ENCODE results near the gene AMPH.

Gene AMPH

GRCh38 chr7:38525857-38526256, 105.3 kb downstream of the AMPH start:
- Histone ChIP-seq H3K4me1 (ENCODE audit: control insufficient read depth in 2 of 2, insufficient read depth in 1 of 2, low read depth in 1 of 2, low read length in 2 of 2) (no peaks in the 10 kb centered on the region), H3K4ac (ENCODE audit: low read length) (no peak overlapping the region), H3K36me3 (replicated peaks in 1 of 2; ENCODE audit: control insufficient read depth in 2 of 2, insufficient read depth in 2 of 2, low read length in 2 of 2) (no peaks in the 10 kb centered on the region), H2AK5ac (ENCODE audit: low read depth, low read length) (no peak overlapping the region), H3K4me3 (ENCODE audit: low read length in 2 of 2) (no peak overlapping the region), H3K79me1 (ENCODE audit: low read depth, low read length) (no peaks in the 10 kb centered on the region), H4K91ac (ENCODE audit: low read depth, low read length, poor library complexity) (no peak overlapping the region), H2BK120ac (ENCODE audit: low read depth, low read length) (no peak overlapping the region), H3K9ac (ENCODE audit: low read depth, low read length, poor library complexity) (no peak overlapping the region), H3K27me3 (ENCODE audit: control insufficient read depth in 3 of 3, insufficient read depth in 3 of 3, low read depth in 1 of 3, low read length in 3 of 3) (no peaks in the 10 kb centered on the region), H4K8ac (ENCODE audit: low read depth, low read length) (no peak overlapping the region), H3K27ac (replicated peaks; ENCODE audit: low read length) (no peak overlapping the region), H2BK5ac (ENCODE audit: low read length) (no peak overlapping the region), H2BK15ac (ENCODE audit: low read length) (no peak overlapping the region), H3K9me3 (replicated peaks in 1 of 2; ENCODE audit: control insufficient read depth in 2 of 2, insufficient read depth in 1 of 2, low read depth in 1 of 2, low read length in 2 of 2) (no peaks in the 10 kb centered on the region), H3K23ac (ENCODE audit: low read depth, low read length, poor library complexity) (no peak overlapping the region), H3K18ac (ENCODE audit: low read length) (no peak overlapping the region), H2AFZ (ENCODE audit: low read length) (no peak overlapping the region), H2BK12ac (ENCODE audit: low read length) (no peak overlapping the region), H3K14ac (ENCODE audit: low read length) (no peak overlapping the region), H3K4me2 (ENCODE audit: insufficient read depth, low read length, poor library complexity, severe bottlenecking) (no peak overlapping the region)
- no peak for DNase-seq (ENCODE audit: low spot score)
- no CpG with 5 or more reads among the region's 1 CpG for WGBS, 2 donors (ENCODE audit: extremely low coverage in 2 of 2, insufficient read length in 2 of 2, insufficient replicate concordance in 1 of 2)

- Histone ChIP-seq H3K18ac (ENCODE audit: low read length) (no peak overlapping the region), H2BK5ac (ENCODE audit: low read length) (no peak overlapping the region), H3K4ac (ENCODE audit: low read length) (no peak overlapping the region), H3K4me3 (ENCODE audit: low read length in 2 of 2) (no peak overlapping the region), H2BK15ac (ENCODE audit: low read length) (no peak overlapping the region), H3K27ac (replicated peaks; ENCODE audit: low read length) (no peak overlapping the region), H4K8ac (ENCODE audit: low read depth, low read length) (no peak overlapping the region), H3K23ac (ENCODE audit: low read depth, low read length, poor library complexity) (no peak overlapping the region), H3K4me2 (ENCODE audit: insufficient read depth, low read length, poor library complexity, severe bottlenecking) (no peak overlapping the region), H3K79me1 (ENCODE audit: low read depth, low read length) (no peaks in the 10 kb centered on the region), H3K14ac (ENCODE audit: low read length) (no peak overlapping the region), H3K27me3 (ENCODE audit: control insufficient read depth in 3 of 3, insufficient read depth in 3 of 3, low read depth in 1 of 3, low read length in 3 of 3) (no peaks in the 10 kb centered on the region), H3K9me3 (replicated peaks in 1 of 2; ENCODE audit: control insufficient read depth in 2 of 2, insufficient read depth in 1 of 2, low read depth in 1 of 2, low read length in 2 of 2) (no peaks in the 10 kb centered on the region), H2AFZ (ENCODE audit: low read length) (no peak overlapping the region), H2AK5ac (ENCODE audit: low read depth, low read length) (no peak overlapping the region), H2BK120ac (ENCODE audit: low read depth, low read length) (no peak overlapping the region), H2BK12ac (ENCODE audit: low read length) (no peak overlapping the region), H3K36me3 (replicated peaks in 1 of 2; ENCODE audit: control insufficient read depth in 2 of 2, insufficient read depth in 2 of 2, low read length in 2 of 2) (no peaks in the 10 kb centered on the region), H4K91ac (ENCODE audit: low read depth, low read length, poor library complexity) (no peak overlapping the region), H3K9ac (ENCODE audit: low read depth, low read length, poor library complexity) (no peak overlapping the region), H3K4me1 (ENCODE audit: control insufficient read depth in 2 of 2, insufficient read depth in 1 of 2, low read depth in 1 of 2, low read length in 2 of 2) (no peaks in the 10 kb centered on the region)
- WGBS, 2 donors (ENCODE audit: extremely low coverage in 2 of 2, insufficient read length in 2 of 2, insufficient replicate concordance in 1 of 2): no CpG with 5 or more reads among the region's 1 CpG
- DNase-seq (ENCODE audit: low spot score): no peak
These were observed 106.4 kb downstream of the AMPH start for GRCh38 chr7:38524786-38525185.

GRCh38 chr7:38520741-38521140, 110.4 kb downstream of the AMPH start:
- Histone ChIP-seq H3K27me3 (ENCODE audit: control insufficient read depth in 3 of 3, insufficient read depth in 3 of 3, low read depth in 1 of 3, low read length in 3 of 3) (no peaks in the 10 kb centered on the region), H2BK15ac (ENCODE audit: low read length) (no peak overlapping the region), H3K4me2 (ENCODE audit: insufficient read depth, low read length, poor library complexity, severe bottlenecking) (no peak overlapping the region), H4K91ac (ENCODE audit: low read depth, low read length, poor library complexity) (no peak overlapping the region), H4K8ac (ENCODE audit: low read depth, low read length) (no peak overlapping the region), H3K18ac (ENCODE audit: low read length) (no peak overlapping the region), H2BK12ac (ENCODE audit: low read length) (no peak overlapping the region), H3K4ac (ENCODE audit: low read length) (no peak overlapping the region), H3K27ac (replicated peaks; ENCODE audit: low read length) (no peak overlapping the region), H2AK5ac (ENCODE audit: low read depth, low read length) (no peak overlapping the region), H3K23ac (ENCODE audit: low read depth, low read length, poor library complexity) (no peak overlapping the region), H3K9ac (ENCODE audit: low read depth, low read length, poor library complexity) (no peak overlapping the region), H3K9me3 (replicated peaks in 1 of 2; ENCODE audit: control insufficient read depth in 2 of 2, insufficient read depth in 1 of 2, low read depth in 1 of 2, low read length in 2 of 2) (peaks cover 2 to 9% of the 10 kb centered on the region in 2 donors), H3K14ac (ENCODE audit: low read length) (no peak overlapping the region), H3K4me3 (ENCODE audit: low read length in 2 of 2) (no peak overlapping the region), H3K4me1 (ENCODE audit: control insufficient read depth in 2 of 2, insufficient read depth in 1 of 2, low read depth in 1 of 2, low read length in 2 of 2) (no peaks in the 10 kb centered on the region), H2BK5ac (ENCODE audit: low read length) (no peak overlapping the region), H2AFZ (ENCODE audit: low read length) (no peak overlapping the region), H3K36me3 (replicated peaks in 1 of 2; ENCODE audit: control insufficient read depth in 2 of 2, insufficient read depth in 2 of 2, low read length in 2 of 2) (no peaks in the 10 kb centered on the region), H3K79me1 (ENCODE audit: low read depth, low read length) (no peaks in the 10 kb centered on the region), H2BK120ac (ENCODE audit: low read depth, low read length) (no peak overlapping the region)
- no CpG with 5 or more reads among the region's 2 CpGs for WGBS, 2 donors (ENCODE audit: extremely low coverage in 2 of 2, insufficient read length in 2 of 2, insufficient replicate concordance in 1 of 2)
- DNase-seq (ENCODE audit: low spot score): no peak

- Histone ChIP-seq H2AFZ (ENCODE audit: low read length) (no peak overlapping the region), H4K91ac (ENCODE audit: low read depth, low read length, poor library complexity) (no peak overlapping the region), H3K18ac (ENCODE audit: low read length) (no peak overlapping the region), H3K36me3 (replicated peaks in 1 of 2; ENCODE audit: control insufficient read depth in 2 of 2, insufficient read depth in 2 of 2, low read length in 2 of 2) (no peaks in the 10 kb centered on the region), H3K27ac (replicated peaks; ENCODE audit: low read length) (no peak overlapping the region), H3K79me1 (ENCODE audit: low read depth, low read length) (no peaks in the 10 kb centered on the region), H3K4me3 (ENCODE audit: low read length in 2 of 2) (no peak overlapping the region), H3K4me1 (ENCODE audit: control insufficient read depth in 2 of 2, insufficient read depth in 1 of 2, low read depth in 1 of 2, low read length in 2 of 2) (peaks cover 0 to 6% of the 10 kb centered on the region in 2 donors), H2BK12ac (ENCODE audit: low read length) (no peak overlapping the region), H2BK5ac (ENCODE audit: low read length) (no peak overlapping the region), H3K9ac (ENCODE audit: low read depth, low read length, poor library complexity) (no peak overlapping the region), H3K14ac (ENCODE audit: low read length) (no peak overlapping the region), H2BK120ac (ENCODE audit: low read depth, low read length) (no peak overlapping the region), H3K4ac (ENCODE audit: low read length) (no peak overlapping the region), H2AK5ac (ENCODE audit: low read depth, low read length) (no peak overlapping the region), H3K4me2 (ENCODE audit: insufficient read depth, low read length, poor library complexity, severe bottlenecking) (no peak overlapping the region), H4K8ac (ENCODE audit: low read depth, low read length) (no peak overlapping the region), H3K23ac (ENCODE audit: low read depth, low read length, poor library complexity) (no peak overlapping the region), H3K9me3 (replicated peaks in 1 of 2; ENCODE audit: control insufficient read depth in 2 of 2, insufficient read depth in 1 of 2, low read depth in 1 of 2, low read length in 2 of 2) (peaks cover 2 to 9% of the 10 kb centered on the region in 2 donors), H2BK15ac (ENCODE audit: low read length) (no peak overlapping the region), H3K27me3 (ENCODE audit: control insufficient read depth in 3 of 3, insufficient read depth in 3 of 3, low read depth in 1 of 3, low read length in 3 of 3) (no peaks in the 10 kb centered on the region)
- WGBS, 2 donors (ENCODE audit: extremely low coverage in 2 of 2, insufficient read length in 2 of 2, insufficient replicate concordance in 1 of 2): no CpG with 5 or more reads among the region's 1 CpG
- no peak for DNase-seq (ENCODE audit: low spot score)
These were observed 112.6 kb downstream of the AMPH start for GRCh38 chr7:38518541-38518940.
